Measurements from ENCODE around the gene FHL3. TPM values are rescaled to one million over a fixed set of nuclear protein-coding genes. Genes with fewer than 3 reads are reported as not detected.
A peak's percentile ranks its signal among the peaks of the same experiment; 100 is the strongest.

The FHL3 gene
- total and polyA plus RNA-seq, 2 experiments from 2014 or later, result 28.3 to 49.0 TPM

DNA sequence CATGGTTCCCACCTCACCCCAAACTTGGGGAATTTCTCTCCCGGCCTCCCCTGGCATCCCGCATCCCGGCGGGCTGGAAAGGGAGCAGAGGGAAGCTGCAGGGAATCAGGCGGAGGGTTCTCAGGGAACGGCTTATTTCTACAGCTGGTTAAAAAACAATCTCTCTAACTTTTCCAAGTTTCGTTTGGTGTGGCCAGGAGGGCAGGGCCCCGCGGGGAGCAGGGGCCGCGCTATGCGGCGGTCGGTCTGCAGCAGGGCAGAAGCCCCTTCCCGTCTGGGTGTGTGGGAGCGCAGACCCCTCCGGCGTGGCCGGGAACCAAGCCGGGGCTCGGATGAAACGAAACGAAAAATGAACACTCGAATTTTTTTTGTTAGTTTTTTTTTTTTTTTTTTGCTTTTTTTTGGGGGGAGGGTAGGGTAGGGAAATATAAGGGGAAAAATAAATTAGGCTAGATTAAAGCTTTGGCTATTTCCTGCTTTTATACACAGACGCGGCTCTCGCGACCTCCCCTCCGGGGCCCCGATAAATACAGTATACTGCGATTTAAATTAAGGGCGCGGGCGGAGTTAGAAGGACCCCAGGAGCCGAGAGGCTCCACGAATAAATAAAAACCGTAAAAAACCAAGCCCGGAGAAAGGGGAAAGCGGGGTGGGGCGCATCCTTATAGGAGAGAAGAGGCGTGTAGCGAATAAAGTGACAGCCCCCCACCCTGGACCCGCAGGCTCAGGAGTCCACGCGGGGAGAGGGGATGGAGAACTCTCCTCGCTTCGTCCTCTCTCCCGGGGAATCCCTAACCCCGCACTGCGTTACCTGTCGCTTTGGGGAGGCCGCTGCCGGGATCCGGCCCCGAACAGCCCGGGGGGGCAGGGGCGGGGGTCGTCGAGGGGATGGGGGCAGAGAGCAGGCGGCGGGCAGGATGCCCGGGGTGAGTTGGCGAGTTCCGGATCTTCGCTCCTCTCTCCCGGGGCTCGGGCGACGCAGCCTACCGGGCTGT lies 39.2 kb upstream of the FHL3 start (continued):
- TF ChIP-seq, protein P1, sequence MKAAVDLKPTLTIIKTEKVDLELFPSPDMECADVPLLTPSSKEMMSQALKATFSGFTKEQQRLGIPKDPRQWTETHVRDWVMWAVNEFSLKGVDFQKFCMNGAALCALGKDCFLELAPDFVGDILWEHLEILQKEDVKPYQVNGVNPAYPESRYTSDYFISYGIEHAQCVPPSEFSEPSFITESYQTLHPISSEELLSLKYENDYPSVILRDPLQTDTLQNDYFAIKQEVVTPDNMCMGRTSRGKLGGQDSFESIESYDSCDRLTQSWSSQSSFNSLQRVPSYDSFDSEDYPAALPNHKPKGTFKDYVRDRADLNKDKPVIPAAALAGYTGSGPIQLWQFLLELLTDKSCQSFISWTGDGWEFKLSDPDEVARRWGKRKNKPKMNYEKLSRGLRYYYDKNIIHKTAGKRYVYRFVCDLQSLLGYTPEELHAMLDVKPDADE (IDR thresholded peaks at IDR 0.05), result no peak
- no peak for TF ChIP-seq STAT1 (IDR thresholded peaks at IDR 0.05; ENCODE audit: unreplicated experiment)
- TF ChIP-seq EZH2phosphoT487 (IDR thresholded peaks at IDR 0.05; ENCODE audit: unreplicated experiment), result peak; percentile 27
- TF ChIP-seq NANOG (IDR thresholded peaks at IDR 0.05; ENCODE audit: borderline replicate concordance), result no peak
- TF ChIP-seq POLR2AphosphoS5 (IDR thresholded peaks at IDR 0.05; ENCODE audit: low read depth), result no peak

DNA sequence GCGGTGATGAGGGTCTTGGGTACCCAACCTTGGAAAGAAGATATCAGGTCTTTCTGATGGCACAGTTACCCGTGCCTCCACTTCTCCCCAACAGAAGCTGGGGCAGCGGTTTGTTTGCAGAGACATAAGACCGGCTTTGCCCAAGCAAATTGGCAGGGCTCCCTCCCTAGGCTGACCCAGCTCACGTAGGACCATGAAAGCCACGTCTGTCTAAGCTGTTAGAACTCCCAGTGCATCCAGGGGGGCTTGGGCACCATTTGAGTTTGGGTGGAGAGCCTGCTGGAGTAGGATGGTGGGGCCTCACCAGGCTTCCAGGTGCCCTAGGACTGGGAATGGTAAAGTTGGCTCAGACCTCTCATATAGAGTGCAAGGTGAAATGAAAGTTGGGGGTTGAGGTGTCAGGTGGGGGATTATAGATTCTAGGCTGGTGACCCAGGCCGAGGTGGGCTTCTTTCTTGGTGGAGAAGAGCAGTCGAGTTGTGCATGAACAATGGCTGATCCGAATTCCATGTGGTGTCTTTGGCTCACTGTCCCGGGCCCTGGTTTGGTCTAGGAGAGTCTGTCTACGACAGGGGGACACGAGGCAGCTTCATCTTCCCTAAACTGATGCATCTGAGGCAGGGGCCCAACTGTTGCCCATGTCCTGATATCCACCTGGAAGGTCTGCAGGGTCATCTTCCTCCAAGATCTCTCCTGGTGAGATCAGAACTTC lies 37.9 kb upstream of the FHL3 start:
- Histone ChIP-seq H3K27me3 (ENCODE audit: insufficient read depth) (peaks cover 52% of the 10 kb centered on the region), H4K20me1 (replicated peaks; ENCODE audit: insufficient read depth) (peaks cover 12% of the 10 kb centered on the region), H2AFZ (no peak overlapping the region), H3F3A (replicated peaks; ENCODE audit: low read depth) (0 out of 2 replicates have a peak, but pooled peaks cover 3% of the 10 kb centered on the region), H3K4me2 (peak overlapping the region; percentile 93; the same call in 1 of the 2 replicates), H3K36me3 (ENCODE audit: insufficient read depth) (no peaks in the 10 kb centered on the region), H3K9me2 (ENCODE audit: insufficient read depth) (no peaks in the 10 kb centered on the region; the same call in 1 of the 2 replicates), H3K79me2 (replicated peaks; ENCODE audit: insufficient read depth) (peaks cover 14% of the 10 kb centered on the region), H3K4me1 (ENCODE audit: insufficient read depth) (peaks cover 10% of the 10 kb centered on the region), H3K4me3 (peak overlapping the region; percentile 79; the same call in 1 of the 2 replicates), H3K27ac (ENCODE audit: low read depth) (no peak overlapping the region)
- peak overlapping the region; percentile 92 for H3K4me3 Mint-ChIP-seq
- ATAC-seq (no peak), DNase-seq (ENCODE audit: low spot score) (no peak)
- no peak overlapping the region for H3K27ac Mint-ChIP-seq
- H3K36me3 Mint-ChIP-seq (ENCODE audit: low read depth), result peaks cover 46% of the 10 kb centered on the region
- H3K4me1 Mint-ChIP-seq, result peaks cover 37% of the 10 kb centered on the region
- peaks cover 4% of the 10 kb centered on the region for H3K9me3 Mint-ChIP-seq
- H3K27me3 Mint-ChIP-seq (ENCODE audit: insufficient read depth, low read depth, poor library complexity), result peaks cover 33% of the 10 kb centered on the region
- TF ChIP-seq JUNB (IDR thresholded peaks at IDR 0.05; ENCODE audit: unreplicated experiment) (no peak), CTCF (conservative IDR thresholded peaks at IDR 0.05; ENCODE audit: low read depth in 2 of 2) (no peak), EZH2 (IDR thresholded peaks at IDR 0.05; ENCODE audit: low read depth, unreplicated experiment) (no peak), NANOG (IDR thresholded peaks at IDR 0.05; ENCODE audit: borderline replicate concordance) (no peak), ZNF114 (CRISPR knock-in tag; IDR thresholded peaks at IDR 0.05) (no peak), EZH2phosphoT487 (IDR thresholded peaks at IDR 0.05; ENCODE audit: unreplicated experiment) (no peak)
- TF ChIP-seq, protein P2, sequence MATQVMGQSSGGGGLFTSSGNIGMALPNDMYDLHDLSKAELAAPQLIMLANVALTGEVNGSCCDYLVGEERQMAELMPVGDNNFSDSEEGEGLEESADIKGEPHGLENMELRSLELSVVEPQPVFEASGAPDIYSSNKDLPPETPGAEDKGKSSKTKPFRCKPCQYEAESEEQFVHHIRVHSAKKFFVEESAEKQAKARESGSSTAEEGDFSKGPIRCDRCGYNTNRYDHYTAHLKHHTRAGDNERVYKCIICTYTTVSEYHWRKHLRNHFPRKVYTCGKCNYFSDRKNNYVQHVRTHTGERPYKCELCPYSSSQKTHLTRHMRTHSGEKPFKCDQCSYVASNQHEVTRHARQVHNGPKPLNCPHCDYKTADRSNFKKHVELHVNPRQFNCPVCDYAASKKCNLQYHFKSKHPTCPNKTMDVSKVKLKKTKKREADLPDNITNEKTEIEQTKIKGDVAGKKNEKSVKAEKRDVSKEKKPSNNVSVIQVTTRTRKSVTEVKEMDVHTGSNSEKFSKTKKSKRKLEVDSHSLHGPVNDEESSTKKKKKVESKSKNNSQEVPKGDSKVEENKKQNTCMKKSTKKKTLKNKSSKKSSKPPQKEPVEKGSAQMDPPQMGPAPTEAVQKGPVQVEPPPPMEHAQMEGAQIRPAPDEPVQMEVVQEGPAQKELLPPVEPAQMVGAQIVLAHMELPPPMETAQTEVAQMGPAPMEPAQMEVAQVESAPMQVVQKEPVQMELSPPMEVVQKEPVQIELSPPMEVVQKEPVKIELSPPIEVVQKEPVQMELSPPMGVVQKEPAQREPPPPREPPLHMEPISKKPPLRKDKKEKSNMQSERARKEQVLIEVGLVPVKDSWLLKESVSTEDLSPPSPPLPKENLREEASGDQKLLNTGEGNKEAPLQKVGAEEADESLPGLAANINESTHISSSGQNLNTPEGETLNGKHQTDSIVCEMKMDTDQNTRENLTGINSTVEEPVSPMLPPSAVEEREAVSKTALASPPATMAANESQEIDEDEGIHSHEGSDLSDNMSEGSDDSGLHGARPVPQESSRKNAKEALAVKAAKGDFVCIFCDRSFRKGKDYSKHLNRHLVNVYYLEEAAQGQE (IDR thresholded peaks at IDR 0.05; ENCODE audit: unreplicated experiment), result no peak
- TF ChIP-seq, protein P1 (IDR thresholded peaks at IDR 0.05), result no peak

All from GM23338 (cell line).